ENCODE measurements around the gene GPR135.

Gene GPR135, protein sequence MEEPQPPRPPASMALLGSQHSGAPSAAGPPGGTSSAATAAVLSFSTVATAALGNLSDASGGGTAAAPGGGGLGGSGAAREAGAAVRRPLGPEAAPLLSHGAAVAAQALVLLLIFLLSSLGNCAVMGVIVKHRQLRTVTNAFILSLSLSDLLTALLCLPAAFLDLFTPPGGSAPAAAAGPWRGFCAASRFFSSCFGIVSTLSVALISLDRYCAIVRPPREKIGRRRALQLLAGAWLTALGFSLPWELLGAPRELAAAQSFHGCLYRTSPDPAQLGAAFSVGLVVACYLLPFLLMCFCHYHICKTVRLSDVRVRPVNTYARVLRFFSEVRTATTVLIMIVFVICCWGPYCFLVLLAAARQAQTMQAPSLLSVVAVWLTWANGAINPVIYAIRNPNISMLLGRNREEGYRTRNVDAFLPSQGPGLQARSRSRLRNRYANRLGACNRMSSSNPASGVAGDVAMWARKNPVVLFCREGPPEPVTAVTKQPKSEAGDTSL

DNA sequence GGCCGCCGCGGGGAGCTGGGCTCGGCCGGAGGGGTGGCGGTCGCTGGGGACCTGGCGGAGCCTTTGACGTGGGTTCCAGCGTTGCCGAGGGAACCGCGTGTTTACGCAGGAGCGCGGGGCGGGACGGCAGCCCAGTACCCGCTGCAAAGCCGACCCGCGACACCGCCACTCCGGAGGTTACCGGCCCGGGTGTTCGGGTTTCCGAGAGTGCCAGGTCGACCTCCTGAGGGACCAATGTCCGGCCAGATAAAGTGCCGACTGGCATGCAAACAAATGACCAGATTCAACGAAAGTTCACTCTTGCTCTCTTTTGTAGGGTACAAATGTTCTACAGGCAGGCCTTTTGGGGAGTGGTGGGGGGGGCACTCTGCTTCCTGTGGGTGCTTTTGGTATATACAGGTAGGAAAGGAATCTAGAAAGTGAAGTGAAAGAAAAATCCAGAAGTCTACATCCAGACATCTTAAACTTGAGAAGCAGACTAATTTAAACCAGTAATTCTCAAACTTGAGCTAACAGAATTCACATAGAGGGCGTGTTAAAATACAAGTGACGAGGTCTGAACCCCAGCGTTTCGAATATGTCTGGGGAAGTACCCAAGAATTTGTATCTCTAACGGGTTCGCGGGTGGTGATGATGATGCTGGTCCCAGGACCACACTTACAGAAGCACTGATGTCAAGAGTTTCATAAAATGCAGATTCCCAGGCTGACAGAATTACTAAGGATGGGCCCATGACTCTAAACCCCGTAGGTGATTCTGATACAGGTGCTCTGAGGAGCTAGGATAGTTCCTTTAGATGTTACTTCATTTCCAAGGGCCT, at the start of gene GPR135:
Gene GPR135 (minus strand): TSS at position 65 of the 820 bp plus-strand sequence. CDS start 154 bp downstream, outside the sequence.
- peak in 2 of 3 experiments; percentile 19 to 20 for DNase-seq (ENCODE audit: low read depth in 2 of 3, low spot score in 2 of 3)

DNA sequence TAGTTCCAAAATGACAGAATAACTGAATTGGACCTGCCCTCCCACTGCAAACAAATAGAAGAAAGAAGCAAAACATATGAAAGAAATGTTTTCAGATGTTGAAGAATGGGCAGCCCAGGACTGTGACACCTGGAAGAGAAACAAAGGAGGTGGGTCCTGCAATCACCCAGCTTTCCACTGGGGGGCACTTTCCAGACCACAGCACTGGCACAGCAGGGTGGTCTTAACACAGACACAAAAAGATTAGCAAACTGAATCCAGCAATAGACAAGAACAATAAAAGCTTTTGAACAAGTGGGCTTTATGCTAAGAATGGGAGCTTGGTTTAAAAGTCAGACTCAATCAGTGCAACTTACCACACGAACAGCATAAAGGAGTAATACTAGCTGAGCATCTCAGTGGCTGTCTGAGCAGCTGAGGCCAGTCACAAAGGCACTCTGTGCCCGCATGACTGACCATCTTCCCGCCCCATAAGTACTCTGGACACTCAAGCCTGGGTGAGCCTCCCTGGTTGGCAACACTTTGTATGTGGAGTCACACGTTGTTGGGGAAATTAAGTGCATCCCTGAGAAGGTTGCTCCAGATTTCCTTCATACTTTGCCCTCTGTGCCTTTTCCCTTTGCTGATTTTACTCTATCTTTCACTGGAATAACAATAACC, 46.9 kb upstream of the GPR135 start:
- DNase-seq (ENCODE audit: low read depth in 2 of 3, low spot score in 2 of 3), result no peak

DNA sequence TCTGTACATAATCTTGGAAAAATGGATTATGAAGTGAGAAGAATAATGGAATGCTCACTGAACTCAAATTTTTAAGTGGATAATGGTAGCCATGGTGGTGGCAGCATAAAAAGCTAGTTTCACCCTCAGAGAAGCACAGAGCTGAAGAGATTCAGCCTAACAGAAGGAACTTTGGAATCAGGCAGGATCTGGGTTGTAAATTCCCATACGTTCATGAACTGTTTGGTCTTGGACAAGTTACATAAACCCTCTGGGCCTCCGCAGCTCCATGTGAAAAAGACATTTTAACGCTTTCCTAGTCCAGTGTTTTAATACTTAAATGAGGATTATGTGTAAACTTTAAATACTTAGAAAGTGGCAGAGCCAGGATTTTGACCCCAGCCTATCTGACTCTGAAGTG, 45.8 kb upstream of the GPR135 start:
- DNase-seq (ENCODE audit: low read depth in 2 of 3, low spot score in 2 of 3), result no peak

DNA sequence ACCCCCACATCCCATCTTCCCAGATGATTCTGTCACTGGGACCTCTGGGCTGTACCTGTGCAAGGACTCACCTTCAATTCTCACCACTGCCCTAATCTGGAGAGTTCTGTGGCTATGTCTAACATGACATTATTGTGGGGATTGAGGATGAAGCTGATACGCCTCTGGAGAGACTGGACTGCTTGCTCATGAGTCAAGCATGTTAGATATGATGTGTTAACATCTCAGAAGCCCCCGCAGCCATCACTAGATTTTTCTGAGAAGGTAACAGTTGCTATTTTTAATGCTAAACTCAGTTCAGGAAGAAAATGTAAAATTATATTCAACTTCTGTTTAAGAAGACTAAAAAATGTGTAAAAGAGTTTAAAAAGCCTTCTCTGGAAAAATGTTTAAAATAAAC, 44.8 kb upstream of the GPR135 start:
- DNase-seq (ENCODE audit: low read depth in 2 of 3, low spot score in 2 of 3), result no peak

DNA sequence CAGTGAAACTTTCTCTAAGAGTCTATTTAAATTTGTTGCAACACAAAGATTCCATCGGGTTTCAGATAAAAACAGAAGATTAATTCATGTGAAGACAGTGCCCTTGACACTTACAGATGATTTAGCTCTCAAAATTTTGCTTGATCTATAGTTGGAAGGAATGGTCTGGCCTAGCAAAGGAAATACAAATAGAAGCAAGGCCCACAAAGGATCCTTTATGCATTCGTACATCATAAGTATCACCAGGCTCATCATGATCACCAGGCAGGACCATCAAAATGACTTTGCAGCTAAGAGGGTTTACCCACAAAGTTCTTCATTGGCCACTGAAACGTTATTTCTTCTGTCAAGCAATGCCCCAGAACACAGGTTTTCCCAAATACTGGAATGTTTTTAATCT, 43.9 kb upstream of the GPR135 start:
- no peak for DNase-seq (ENCODE audit: low read depth in 2 of 3, low spot score in 2 of 3)

DNA sequence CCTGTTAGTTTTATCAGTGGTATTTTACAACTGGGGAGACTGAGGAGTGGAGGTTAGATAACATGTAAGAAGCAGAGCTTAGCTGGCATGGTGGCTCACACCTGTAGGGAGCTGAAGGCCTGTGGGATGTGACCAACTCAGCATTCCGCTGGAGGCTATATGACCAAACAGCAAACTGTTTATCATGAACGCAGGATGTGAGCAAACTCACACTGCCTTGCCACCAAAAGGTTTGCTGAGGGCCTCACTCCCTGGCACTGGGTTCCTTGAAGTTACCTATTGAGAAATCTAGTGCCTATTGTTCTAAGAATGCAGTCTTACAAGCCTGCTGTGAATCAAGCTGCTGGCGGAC, 42.5 kb upstream of the GPR135 start:
- DNase-seq (ENCODE audit: low read depth in 2 of 3, low spot score in 2 of 3), result no peak

DNA sequence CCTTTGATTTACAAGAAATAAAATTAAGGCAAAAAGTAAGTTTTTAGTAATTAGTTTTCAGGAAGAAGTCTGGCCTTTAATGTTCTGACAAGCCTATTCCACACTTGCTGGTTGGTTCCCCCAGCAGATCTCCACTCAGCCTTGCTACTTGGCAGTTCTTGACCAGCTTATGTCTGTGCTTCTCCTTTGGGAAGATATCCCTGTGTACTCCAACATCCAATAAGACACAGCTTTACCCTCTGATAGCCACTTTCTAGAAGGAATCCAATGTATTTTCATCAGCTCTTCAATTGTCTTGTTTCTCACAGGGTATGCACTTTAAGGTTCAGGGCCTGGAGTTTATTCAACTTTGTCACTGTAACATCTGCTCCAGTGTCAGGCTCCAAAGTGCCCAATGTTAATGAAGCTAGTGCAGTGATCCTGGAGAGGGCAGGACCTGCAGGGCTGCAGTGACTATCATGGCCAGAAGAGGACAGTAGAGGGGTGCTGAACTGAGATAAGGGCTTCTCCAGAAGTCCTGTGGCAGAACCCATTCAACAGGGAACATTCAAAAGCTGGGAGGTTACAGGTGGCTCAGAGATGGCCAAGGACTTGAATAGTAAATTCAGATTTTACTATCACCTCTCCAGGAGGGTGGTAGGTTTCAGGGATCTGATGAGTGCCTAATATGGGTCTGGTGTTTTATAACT, 42.0 kb upstream of the GPR135 start:
- no peak for DNase-seq (ENCODE audit: low read depth in 2 of 3, low spot score in 2 of 3)

DNA sequence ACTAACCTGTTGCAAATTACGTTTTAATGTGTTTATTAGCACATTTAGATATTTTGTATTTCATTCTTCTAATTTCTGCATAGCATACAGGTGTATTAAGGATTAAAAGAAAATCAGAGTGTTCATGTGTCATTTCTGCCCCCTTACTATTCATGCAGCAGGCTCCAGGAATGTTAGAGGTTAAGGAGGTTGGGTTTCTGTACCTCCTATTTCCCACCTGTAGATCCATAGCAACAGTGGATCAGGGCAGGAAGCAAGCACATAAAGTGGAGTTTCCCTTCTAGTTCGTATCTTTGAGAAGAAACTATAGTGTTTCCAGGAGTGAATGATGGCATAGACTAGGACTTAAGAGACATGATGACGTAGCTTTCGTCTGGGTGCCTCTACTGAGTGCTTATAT, 38.1 kb upstream of the GPR135 start:
- DNase-seq (ENCODE audit: low read depth in 2 of 3, low spot score in 2 of 3), result no peak

DNA sequence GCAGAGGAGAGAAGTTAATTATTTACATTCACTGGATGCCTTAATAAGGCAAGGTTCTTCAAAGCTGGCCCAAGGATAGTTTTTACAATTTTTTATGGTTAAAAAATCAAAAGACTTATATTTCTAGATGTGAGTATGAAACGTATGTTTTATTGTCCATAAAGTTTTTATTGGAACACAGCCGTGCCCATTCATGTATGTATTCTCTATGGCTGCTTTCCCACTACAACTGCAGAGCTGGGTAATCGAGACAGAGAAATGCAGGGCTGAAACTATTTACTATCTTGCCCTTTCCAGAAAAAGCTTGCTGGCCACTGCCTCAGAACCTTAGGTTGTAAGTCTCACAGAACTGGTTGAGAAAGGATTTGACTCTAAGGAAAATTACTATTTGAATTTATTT, 35.6 kb upstream of the GPR135 start:
- no peak for DNase-seq (ENCODE audit: low read depth in 2 of 3, low spot score in 2 of 3)

DNA sequence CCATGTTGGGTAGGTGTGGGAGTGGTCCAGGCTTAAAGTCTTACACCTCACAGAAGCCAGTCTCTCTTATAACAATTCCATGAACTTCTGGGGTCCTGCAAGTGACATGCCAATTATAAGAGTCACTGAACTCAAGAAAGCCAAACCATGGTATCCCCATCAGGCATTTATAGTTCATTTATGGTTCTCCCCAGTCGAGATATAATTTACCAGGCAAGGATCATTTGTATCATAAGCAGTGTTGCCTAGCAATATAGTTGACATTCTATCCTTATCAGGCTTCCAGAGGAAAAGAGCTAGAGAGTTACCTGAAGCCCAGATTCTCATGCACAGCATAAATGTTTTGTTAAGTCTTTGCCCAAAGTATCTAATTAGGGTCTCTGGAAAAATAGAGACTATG, 27.2 kb upstream of the GPR135 start:
- DNase-seq (ENCODE audit: low read depth in 2 of 3, low spot score in 2 of 3), result no peak

DNA sequence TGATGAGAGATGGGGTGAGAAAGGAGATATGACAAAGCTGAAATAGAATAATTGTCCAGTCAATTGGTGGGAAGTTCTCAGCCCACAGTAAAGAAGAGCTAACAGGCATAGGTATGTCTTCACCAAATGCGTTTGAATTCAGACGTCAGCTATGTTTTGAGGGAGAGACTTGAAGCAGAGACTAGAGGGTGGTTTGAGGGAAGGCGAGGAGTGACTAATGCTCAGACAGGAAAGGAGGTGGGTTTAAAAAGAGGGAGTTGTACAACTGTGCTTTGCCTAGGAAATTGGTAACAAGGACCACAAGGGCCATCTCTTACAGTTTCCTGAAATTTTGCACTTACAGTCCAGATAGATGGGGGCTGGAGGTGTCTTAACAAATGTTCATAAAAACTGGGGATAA, 25.6 kb upstream of the GPR135 start:
- no peak for DNase-seq (ENCODE audit: low read depth in 2 of 3, low spot score in 2 of 3)

DNA sequence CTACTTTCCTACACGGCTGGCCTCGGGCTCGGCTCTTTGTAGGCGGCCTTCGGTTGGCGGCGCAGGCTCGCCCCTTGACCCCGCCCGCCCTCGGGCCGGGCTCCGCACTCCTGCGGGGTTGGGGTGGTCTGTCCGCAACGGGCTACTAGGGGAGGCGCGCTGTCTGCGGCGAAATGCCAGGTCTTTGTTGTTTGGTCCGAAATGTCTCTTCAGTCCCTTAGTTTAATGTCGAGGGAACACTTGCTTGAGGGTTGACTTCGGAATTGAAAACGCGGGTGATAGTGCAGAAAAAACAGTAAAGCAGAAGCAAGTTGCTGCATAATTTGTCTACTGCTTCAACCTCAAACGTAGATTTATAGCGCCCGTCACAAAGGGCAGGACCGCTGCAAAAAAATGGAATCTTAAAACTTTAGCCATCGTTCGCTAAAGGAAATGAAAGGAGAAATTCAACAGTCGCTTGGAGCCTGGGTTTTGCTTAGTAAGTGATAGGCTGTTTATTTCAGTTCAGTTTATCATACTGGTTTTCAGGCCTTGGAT, 19.5 kb upstream of the GPR135 start:
- no peak for DNase-seq (ENCODE audit: low read depth in 2 of 3, low spot score in 2 of 3)

DNA sequence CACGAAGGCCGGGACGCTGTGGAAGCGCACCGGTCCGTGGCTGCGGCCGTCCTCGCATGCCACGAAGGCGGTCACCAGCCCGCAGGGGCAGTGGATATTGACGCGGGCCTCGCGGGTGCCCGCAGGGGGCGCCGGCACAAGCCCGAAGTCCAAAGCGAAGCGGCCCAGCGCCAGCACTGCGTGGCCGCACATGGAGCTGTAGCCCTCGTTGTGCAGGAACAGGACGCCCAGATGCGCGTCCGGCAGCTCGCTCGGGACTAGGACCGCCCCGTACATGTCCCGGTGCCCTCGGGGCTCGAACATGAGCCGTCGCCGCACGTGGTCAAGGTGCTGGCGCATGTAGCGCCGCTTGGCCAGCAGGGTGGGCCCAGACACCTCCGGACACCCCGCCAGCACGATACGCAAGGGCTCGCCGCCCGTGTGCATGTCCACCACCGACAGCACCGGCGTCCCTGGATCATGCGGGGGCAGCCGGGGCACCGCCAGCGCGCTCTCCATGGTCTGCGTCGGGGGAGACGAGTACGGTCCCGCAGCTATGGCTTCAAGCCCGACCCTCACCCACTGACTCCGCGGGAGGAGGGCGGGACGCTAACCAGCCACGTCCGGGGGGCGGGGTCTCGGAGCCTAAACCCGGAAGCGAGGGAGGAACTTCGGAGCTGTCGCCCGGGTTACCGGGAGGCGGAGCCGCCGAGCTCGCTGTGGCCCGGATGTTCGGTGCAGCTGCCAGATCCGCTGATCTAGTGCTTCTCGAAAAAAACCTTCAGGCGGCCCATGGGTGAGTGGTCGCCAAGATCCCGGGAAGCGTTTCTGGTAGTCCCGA, 18.8 kb upstream of the GPR135 start, which contains the start of the genes JKAMP and L3HYPDH:
Gene JKAMP (plus strand): TSS at position 699 of the 820 bp plus-strand sequence. CDS start 73 bp downstream, at position 772.
Gene L3HYPDH (minus strand): TSS at position 590 of the 820 bp plus-strand sequence. CDS start 92 bp downstream, at position 498.
- peak; percentile 84 to 89 (median 87) for DNase-seq (ENCODE audit: low read depth in 2 of 3, low spot score in 2 of 3)

DNA sequence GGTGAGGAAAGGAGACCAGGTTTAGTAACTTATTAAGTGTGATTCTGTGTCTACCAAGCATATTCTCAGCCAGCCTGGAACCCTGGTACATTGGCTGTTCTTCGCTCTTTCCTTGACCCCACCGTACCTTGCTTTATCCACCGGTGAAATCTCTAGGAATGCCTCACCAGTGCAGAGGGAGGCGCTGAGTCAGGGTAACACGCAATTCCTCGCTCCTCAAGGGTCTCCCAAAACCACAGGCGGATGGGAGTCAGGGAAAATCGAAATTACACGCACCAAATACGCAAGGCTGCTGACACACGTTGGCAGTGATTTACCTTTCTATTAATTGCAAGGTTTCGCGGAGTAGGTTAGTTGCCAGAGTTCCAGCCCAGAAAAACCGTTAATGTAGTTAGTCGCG, 18.2 kb upstream of the GPR135 start:
- DNase-seq (ENCODE audit: low read depth in 2 of 3, low spot score in 2 of 3), result no peak

DNA sequence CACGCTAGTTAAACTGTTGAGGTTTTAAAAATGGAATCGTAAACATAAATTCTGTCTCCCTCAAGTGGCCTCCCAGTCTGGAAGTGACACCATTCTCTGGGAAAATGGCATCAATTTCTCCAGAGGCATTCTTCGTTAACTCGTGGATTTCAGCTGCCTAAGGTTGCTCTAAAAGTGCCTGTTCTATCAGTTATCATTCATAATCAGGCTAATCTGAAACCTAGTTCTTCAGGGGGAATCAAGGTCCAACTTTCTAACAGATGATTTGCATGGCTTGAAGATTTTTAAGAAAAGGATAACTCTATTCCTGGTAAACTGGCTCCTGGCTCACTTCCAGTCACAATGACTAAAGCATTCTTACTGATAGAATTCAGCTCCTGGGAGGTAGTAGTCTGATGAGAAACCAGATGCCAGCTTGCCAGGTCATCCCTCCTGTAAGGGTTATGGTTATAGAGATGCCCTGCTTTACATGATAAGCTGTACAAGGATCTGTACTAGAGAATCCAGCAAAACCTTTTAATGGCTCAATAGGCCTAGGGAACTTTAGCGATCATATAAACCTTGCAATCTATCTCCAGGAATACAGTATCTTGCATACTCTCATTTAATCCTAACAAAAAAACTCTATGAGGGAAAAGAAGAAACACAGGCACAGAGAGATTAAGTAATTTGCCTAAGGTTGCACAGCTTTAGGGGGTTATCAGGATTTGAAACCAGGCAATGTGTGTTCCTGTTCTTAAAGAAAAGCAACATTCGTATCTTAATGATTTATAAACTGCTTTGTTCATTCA, 17.6 kb upstream of the GPR135 start:
- no peak for DNase-seq (ENCODE audit: low read depth in 2 of 3, low spot score in 2 of 3)

DNA sequence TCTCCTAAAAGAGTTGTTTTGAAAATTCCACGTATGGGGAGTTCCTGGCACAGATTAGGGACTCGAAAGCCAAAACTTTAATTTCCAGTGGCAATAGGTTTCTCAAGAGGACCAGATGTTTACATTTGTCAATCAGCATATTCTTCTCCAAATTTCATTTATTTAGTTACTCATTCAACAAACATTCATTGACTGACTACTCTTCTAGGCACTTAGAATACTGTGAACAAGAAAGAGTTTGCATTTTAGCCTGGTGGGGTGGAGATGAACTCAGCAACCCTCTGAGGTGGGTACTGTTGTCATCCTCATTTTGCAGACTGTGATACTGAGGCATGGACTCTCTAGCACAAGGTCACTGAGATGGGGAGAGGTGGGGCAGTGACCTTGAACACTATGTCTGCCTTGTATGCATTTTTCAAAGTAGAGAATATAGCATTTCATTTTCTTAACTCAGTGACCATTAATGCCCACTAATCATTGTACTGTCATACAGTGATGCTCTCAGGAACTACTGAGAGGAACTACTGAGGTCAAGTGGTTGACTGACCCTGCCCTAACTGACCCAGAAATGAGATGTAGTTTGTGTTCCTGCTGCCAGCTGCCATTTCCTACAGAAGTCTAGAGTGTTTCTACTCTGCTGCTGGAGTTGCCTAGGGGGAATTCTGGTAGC, 16.8 kb upstream of the GPR135 start:
- DNase-seq (ENCODE audit: low read depth in 2 of 3, low spot score in 2 of 3), result no peak

DNA sequence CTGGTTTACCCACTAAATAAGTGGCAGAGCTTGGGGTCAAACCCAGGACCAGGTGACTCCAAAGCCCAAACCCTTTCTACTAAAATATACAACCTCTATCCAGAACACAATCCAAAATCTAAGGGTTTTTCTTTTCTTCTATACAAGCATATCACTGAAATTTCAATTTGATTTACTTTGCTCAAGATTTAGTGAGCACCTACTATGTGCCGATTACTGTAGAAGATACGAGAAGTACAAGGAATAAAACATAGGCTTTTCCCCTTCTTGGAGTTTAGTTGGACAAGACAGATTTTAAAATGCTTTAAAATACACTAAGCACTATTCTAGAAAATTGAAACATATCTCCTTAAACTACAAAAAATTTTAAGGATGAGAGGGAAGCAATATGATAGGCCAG, 16.2 kb upstream of the GPR135 start:
- DNase-seq (ENCODE audit: low read depth in 2 of 3, low spot score in 2 of 3), result no peak

DNA sequence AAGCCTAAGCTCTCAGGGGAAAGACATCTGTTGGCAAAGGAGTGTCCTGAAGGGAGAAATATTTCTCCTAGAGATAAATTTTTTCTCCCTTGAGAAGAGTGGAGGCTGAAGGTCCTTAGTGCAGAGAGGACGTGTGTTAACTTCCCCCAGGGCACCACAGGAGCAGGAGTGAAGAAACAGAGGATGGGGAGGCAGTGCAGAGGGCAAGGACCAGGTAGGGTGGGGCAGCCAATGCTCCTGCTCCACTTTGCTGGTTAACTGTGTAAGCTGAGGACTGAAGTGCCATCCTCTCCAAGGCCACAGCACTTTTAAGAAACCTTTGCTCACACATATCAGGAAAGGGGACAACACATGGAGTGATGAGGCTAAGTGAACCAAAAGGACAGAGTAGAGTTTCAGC, 15.0 kb upstream of the GPR135 start:
- DNase-seq (ENCODE audit: low read depth in 2 of 3, low spot score in 2 of 3), result no peak

Data from activated CD8-positive, alpha-beta memory T cell treated with anti-CD3 and anti-CD28 coated beads for 48 hours (primary cell).